Lung (tissue), 16 donors: Measurements from ENCODE around the gene MRPL1. TPM values are rescaled to one million over a fixed set of nuclear protein-coding genes. Genes with fewer than 3 reads are reported as not detected.
A peak's percentile ranks its signal among the peaks of the same experiment; 100 is the strongest.

Experiments used
- ATAC-seq: fragments of 200-7000 bp; cut with Tn5 transposase; one replicate; pipeline ENCODE4 v1.9.1; 2020; ENCODE audit warnings: moderate number of reproducible peaks; ENCODE audit not compliant: insufficient read depth, low FRiP score
- DNase-seq, 3 donors: peaks; one replicate each; pipeline ENCODE4 v3.0.0-alpha.2; 2013 to 2017
- H3K27ac ChIP-seq, 2 donors: one replicate each; pipeline ENCODE4 v1.5.1; 2013; ENCODE audit warnings: mild to moderate bottlenecking in 2 of 2, moderate library complexity in 2 of 2, control low read depth in 1 of 2, inconsistent platforms in 1 of 2, low read depth in 1 of 2, low read length in 1 of 2
- H3K27me3 ChIP-seq, 3 donors: one replicate each; pipeline ENCODE4 v1.5.1; 2013; ENCODE audit warnings: low read length in 2 of 3; ENCODE audit not compliant: control insufficient read depth in 3 of 3, insufficient read depth in 3 of 3
- H3K36me3 ChIP-seq, 4 donors: one replicate each; pipeline ENCODE4 v1.5.1; 2013; ENCODE audit warnings: low read length in 4 of 4, mild to moderate bottlenecking in 1 of 4, moderate library complexity in 1 of 4; ENCODE audit not compliant: control insufficient read depth in 4 of 4, insufficient read depth in 4 of 4
- H3K4me1 ChIP-seq, 5 donors: one replicate each; pipeline ENCODE4 v1.5.1; 2013; ENCODE audit warnings: low read length in 5 of 5, mild to moderate bottlenecking in 2 of 5, moderate library complexity in 1 of 5; ENCODE audit not compliant: control insufficient read depth in 5 of 5, insufficient read depth in 5 of 5
- H3K4me3 ChIP-seq: one replicate; pipeline ENCODE4 v1.5.1; 2013; ENCODE audit warnings: mild to moderate bottlenecking, control low read depth, moderate library complexity
- H3K9ac ChIP-seq, 2 donors: one replicate each; pipeline ENCODE4 v1.5.1; 2013; ENCODE audit warnings: low read length in 2 of 2, control low read depth in 1 of 2; ENCODE audit not compliant: insufficient read depth in 1 of 2
- H3K9me3 ChIP-seq, 4 donors: one replicate each; pipeline ENCODE4 v1.5.1; 2013; ENCODE audit warnings: low read length in 3 of 4, mild to moderate bottlenecking in 1 of 4, moderate library complexity in 1 of 4; ENCODE audit not compliant: control insufficient read depth in 4 of 4, insufficient read depth in 3 of 4
- CTCF ChIP-seq: IDR thresholded peaks from 2 replicates; pipeline ENCODE4 v1.5.1; 2012; ENCODE audit warnings: mild to moderate bottlenecking; ENCODE audit errors: control extremely low read depth, extremely low read depth
- WGBS, 2 donors: extraction: QIAGEN DNeasy Blood & Tissue Kit; methylation state at CpG; one replicate each; pipeline ENCODE4 v1.1.7; 2013; 5-methylcytosine and 5-hydroxymethylcytosine counted together
- long read RNA-seq, 5 donors: transcript quantifications; one replicate each; lab custom pipeline, GENCODE V29; 2026
- polyA plus RNA-seq, 2 donors: library from polyadenylated mRNA; stranded (reverse); fragments of 200-250 nt; gene quantifications; one replicate each; pipeline ENCODE4 v1.2.1, GENCODE V29; 2013
- total RNA-seq, 2 donors: library from RNA; depleted of rRNA in 1 of 2; stranded (reverse); fragments of >200 nt in 1 of 2; gene quantifications; one replicate each; pipeline ENCODE4 v1.2.1, GENCODE V29; 2014 to 2021
- donor health status: control.
- donor health status: control.
- donor health status: Bipolar disorder and iron deficiency.
- donor health status: healthy.
- donor health status: DM: yes; HTN: yes; CAD: no.

Gene MRPL1
- total RNA-seq (10 to 100 TPM; 19.9 to 31.2 TPM), polyA plus RNA-seq (10 to 100 TPM; 21.0 to 45.4 TPM)
- long read RNA-seq, donor 1, transcript MRPL1-201 (9 exons, 1,490 nt), result major isoform, 22 of 30 reads
- long read RNA-seq, donor 1, partial matches to known transcripts, result 8 of 30 reads
- long read RNA-seq, donor 1, other reads (novel, unspliced or antisense), result 0 of 30 reads
- long read RNA-seq, donor 2, transcript MRPL1-201 (9 exons, 1,490 nt), result major isoform, 7 of 7 reads
- long read RNA-seq, donor 2, partial matches to known transcripts, result 0 of 7 reads
- long read RNA-seq, donor 2, other reads (novel, unspliced or antisense), result 0 of 7 reads
- long read RNA-seq, donor 3, transcript MRPL1-201 (9 exons, 1,490 nt), result major isoform, 15 of 15 reads
- long read RNA-seq, donor 3, partial matches to known transcripts, result 0 of 15 reads
- long read RNA-seq, donor 3, other reads (novel, unspliced or antisense), result 0 of 15 reads
- long read RNA-seq, donor 4, transcript MRPL1-201 (9 exons, 1,490 nt), result major isoform, 8 of 14 reads
- long read RNA-seq, donor 4, partial matches to known transcripts, result 6 of 14 reads
- long read RNA-seq, donor 4, other reads (novel, unspliced or antisense), result 0 of 14 reads
- long read RNA-seq, donor 5, transcript MRPL1-201 (9 exons, 1,490 nt), result major isoform, 22 of 22 reads
- long read RNA-seq, donor 5, partial matches to known transcripts, result 0 of 22 reads
- long read RNA-seq, donor 5, other reads (novel, unspliced or antisense), result 0 of 22 reads

DNA sequence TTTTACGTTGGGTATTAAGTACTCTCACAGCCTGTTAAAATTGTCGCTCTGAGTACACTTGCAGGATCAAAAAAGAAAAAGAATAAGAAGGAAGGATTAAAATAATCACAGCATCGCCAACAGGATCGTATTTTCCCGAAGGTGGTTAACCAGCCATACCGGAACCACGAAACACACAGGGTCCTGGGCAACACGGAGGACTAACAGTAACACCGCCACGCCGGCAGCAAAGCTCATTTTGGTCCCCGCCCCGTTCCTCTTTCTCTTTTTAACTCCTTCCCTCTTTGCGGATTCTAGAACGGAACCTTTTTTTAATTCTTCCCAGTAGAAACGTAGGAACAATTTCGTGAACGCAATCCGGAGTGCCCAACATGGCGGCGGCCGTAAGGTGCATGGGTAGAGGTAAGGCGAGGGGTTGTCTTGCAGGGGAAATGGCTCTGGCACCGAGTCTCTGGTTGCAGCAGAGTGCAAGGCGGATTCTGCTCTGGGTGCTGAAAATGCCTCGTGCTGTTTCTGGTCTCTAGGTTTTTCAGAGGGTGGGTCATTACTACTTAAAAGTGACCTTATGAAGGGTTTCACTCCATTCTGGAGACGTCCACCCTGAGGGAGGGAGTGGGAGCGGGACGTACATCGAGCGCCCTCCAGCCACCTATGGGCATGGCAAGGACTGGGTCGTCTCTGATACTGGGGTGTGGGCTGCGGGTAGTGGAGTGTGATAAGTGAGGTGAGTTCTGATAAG is at the start of gene MRPL1:
TSS of gene MRPL1 (plus strand) at position 353 of the 739 bp plus-strand sequence. CDS start at position 372, 19 bp downstream.
- Histone ChIP-seq H3K4me3 (peak within 1 kb of the TSS; percentile 76), H3K4me1 (peaks cover 0 to 6% (median 2%) of the 10 kb centered on the region in 5 donors), H3K27ac (peak within 1 kb of the TSS; percentile 88 to 96), H3K9me3 (no peaks in the 10 kb centered on the region), H3K9ac (peak within 1 kb of the TSS; percentile 85 to 100), H3K27me3 (no peaks in the 10 kb centered on the region), H3K36me3 (peaks cover 0 to 4% (median 0%) of the 10 kb centered on the region in 4 donors)
- TF ChIP-seq CTCF, result no peak
- DNase-seq, result peak; percentile 92 to 98 (median 97)
- peak; percentile 95 for ATAC-seq
- 0 to 1% methylated on average over 33 of the region's 33 CpGs for WGBS, 2 donors

DNA sequence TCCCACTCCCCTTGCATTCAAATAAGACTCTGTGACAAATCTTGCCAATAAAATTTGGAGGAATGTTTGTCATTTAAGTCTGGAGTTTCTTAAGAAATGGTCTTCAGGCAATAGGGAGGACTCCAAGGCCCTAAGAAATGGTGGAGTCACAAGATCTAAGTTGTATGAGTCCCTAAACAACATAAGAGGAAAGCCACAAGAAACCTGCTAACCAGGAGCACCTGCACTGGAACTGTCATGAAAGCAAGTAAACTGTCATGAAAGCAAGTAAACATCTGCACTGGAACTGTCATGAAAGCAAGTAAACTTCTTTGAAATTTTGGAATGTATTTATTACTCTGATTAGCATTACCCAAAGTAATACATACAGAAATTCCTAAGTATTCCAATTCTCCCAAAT is 47.0 kb upstream of the MRPL1 start:
- H3K4me3 ChIP-seq, result no peak overlapping the region
- ATAC-seq (no peak), DNase-seq (no peak)
- H3K36me3 ChIP-seq, result peaks cover 0 to 4% (median 2%) of the 10 kb centered on the region in 4 donors
- TF ChIP-seq CTCF, result no peak
- no peaks in the 10 kb centered on the region for H3K9me3 ChIP-seq
- no peaks in the 10 kb centered on the region for H3K27me3 ChIP-seq
- peaks cover 0 to 17% (median 7%) of the 10 kb centered on the region in 5 donors for H3K4me1 ChIP-seq
- no peak overlapping the region for H3K9ac ChIP-seq
- no peak overlapping the region for H3K27ac ChIP-seq

DNA sequence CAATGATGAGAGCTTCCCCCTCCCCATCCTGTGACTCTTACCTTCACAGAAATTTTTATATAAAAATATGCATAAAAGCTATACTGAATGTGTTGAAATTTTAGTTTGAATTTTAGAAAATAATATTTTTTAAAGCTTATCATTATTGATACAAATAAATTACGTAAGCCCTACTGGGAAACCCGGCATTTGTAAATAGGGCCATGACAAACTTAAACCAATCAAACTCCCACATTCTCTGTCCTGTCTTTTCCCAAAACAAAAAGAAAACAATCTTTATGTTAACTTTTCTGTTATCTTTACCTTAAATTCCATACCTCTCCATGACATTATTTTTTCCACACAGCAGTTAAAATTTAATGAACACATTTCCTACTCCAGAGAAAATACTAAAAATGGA is 46.1 kb upstream of the MRPL1 start:
- Histone ChIP-seq H3K9me3 (no peaks in the 10 kb centered on the region), H3K4me1 (peaks cover 0 to 20% (median 14%) of the 10 kb centered on the region in 5 donors), H3K36me3 (peaks cover 0 to 4% (median 2%) of the 10 kb centered on the region in 4 donors), H3K9ac (no peak overlapping the region), H3K4me3 (no peak overlapping the region), H3K27ac (no peak overlapping the region), H3K27me3 (no peaks in the 10 kb centered on the region)
- WGBS, 2 donors, result 79 to 84% methylated on average over 2 of the region's 2 CpGs
- no peak for DNase-seq
- no peak for ATAC-seq
- no peak for TF ChIP-seq CTCF
